Activated T-cell treated with anti-CD3 and anti-CD28 coated beads, Interleukin-2, amount 50 U/mL, for 4 hours (primary cell): ENCODE measurements around the gene GTF3C4. TPM values are rescaled to one million over a fixed set of nuclear protein-coding genes. Genes with fewer than 3 reads are reported as not detected.

ENCODE experiments used
- ATAC-seq, 2 donors: fragments of 200-7000 bp; cut with Tn5 transposase; one replicate each; pipeline ENCODE4 v1.10.0; 2021
- DNase-seq: peaks from one replicate; pipeline ENCODE4 v3.0.0-alpha.2; 2020
- H3K27me3 Mint-ChIP-seq: one replicate; pipeline ENCODE4 v1.8.0; 2021; ENCODE audit warnings: low read depth, mixed read lengths
- H3K36me3 Mint-ChIP-seq: one replicate; pipeline ENCODE4 v1.8.0; 2022; ENCODE audit warnings: mixed read lengths; ENCODE audit not compliant: insufficient read depth
- H3K4me1 Mint-ChIP-seq: one replicate; pipeline ENCODE4 v1.8.0; 2021; ENCODE audit warnings: low read depth, mixed read lengths
- H3K4me3 Mint-ChIP-seq: one replicate; pipeline ENCODE4 v1.8.0; 2021; ENCODE audit warnings: mild to moderate bottlenecking, moderate library complexity, mixed read lengths
- H3K9me3 Mint-ChIP-seq: one replicate; pipeline ENCODE4 v1.8.0; 2021; ENCODE audit warnings: mixed read lengths
- total RNA-seq, 3 donors: library from RNA; stranded (reverse); gene quantifications; one replicate each; pipeline ENCODE4 v1.2.1, GENCODE V29; 2021

Gene GTF3C4
- total RNA-seq, 3 donors from 2014 or later, result 18.5 to 22.5 (median 22.0) TPM

DNA sequence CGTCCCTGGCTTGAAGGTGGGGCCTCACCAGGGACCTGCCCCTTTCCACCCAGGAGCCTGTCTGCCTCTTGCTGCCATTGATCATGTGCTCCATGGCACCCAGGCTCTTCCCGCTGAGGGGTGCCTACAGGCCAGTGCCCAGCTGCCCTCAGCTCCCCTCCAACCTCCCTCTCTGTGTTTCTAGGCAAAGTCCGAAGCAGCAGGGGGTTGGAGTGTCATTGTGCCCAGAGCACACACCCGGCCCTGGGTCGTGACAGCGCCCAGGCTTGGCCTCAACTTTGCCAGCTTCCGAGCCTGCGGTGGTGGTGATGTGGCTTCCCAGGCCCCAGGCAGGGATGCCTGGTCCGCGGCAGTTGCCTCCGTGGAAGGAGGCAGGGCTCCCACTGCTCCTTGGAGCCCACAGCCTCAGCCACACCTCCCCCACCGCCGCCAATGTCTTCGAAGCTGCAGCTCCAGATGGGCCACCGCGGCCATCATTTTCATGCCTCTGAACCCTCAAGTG is 52.4 kb downstream of the GTF3C4 start:
- no peak for ATAC-seq
- Mint-ChIP-seq H3K27me3 (peaks cover 14% of the 10 kb centered on the region), H3K36me3 (no peaks in the 10 kb centered on the region), H3K9me3 (no peaks in the 10 kb centered on the region), H3K4me3 (no peak overlapping the region), H3K4me1 (peaks cover 7% of the 10 kb centered on the region)
- DNase-seq, result no peak

DNA sequence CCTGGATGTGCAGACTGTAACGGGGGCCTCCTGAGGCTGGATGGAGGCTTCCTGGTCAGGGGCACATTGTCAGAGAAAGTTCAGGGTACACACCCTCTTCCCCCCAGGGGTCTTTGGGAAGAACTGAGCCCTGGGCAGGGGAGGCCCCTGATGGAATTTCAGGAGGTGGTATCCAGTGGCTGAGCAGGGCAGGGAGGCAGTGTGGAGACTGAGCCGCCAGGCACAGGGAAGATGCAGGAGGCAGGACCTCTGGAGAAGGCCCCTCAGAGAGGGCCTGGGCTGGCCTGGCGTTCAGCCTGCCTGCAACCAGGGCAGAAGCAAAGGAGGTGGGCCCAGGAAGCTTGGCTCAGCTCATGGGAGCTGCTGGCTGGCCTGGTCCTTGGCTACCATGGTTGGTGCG is 53.5 kb downstream of the GTF3C4 start:
- Mint-ChIP-seq H3K27me3 (peaks cover 8% of the 10 kb centered on the region), H3K4me3 (no peak overlapping the region), H3K36me3 (no peaks in the 10 kb centered on the region), H3K9me3 (no peaks in the 10 kb centered on the region), H3K4me1 (no peaks in the 10 kb centered on the region)
- DNase-seq, result no peak
- no peak for ATAC-seq

DNA sequence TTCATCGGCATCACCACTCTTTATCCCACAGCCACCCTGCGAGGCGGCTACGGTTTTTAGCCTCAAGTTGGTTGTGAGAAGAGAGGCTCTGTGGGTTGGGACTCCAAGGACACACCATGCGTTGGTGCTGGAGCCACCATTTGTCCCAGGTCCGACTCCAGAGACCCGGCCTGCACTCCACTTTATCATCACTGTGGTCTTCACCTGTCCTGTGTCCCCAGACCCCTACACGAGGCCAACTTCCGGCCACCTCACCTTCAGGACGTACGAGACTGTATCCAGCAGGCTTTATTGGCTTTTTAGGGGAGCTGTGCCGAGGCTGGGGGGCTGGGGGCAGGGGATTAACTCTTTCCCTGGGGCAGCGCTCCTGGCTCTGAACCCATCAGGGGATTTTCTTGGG is 55.0 kb downstream of the GTF3C4 start:
- H3K4me1 Mint-ChIP-seq, result no peaks in the 10 kb centered on the region
- no peaks in the 10 kb centered on the region for H3K36me3 Mint-ChIP-seq
- H3K9me3 Mint-ChIP-seq, result no peaks in the 10 kb centered on the region
- peaks cover 15% of the 10 kb centered on the region for H3K27me3 Mint-ChIP-seq
- H3K4me3 Mint-ChIP-seq, result no peak overlapping the region
- no peak for ATAC-seq
- no peak for DNase-seq

DNA sequence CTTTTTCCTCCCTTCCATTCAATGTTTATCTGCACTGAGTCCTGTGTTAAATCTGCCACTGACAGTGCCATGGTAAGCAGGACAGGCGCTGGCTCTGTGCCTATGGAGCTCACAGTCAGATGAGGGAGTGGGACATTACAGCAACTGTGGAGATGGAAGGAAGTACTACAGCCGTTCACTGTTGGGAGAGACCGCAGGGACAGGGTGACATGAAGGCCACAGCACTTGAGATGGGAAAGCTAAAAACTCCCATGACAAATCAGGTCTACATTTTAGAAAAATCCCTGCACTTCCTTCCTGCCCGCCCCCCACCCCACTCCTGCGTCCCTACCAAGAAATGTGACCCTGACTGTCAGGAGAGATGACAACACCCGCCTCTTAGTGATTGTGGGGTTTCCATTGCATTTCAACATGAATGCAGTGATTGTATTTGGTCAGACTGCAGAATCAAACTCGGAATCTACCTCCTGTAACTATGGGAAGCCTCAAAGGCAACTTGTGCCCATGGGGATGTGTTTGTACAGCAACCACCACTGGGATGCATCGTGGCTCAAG is 56.4 kb downstream of the GTF3C4 start:
- Mint-ChIP-seq H3K36me3 (no peaks in the 10 kb centered on the region), H3K9me3 (no peaks in the 10 kb centered on the region), H3K4me3 (no peak overlapping the region), H3K27me3 (peaks cover 27% of the 10 kb centered on the region), H3K4me1 (no peaks in the 10 kb centered on the region)
- no peak for DNase-seq
- ATAC-seq, result no peak

GRCh38 chr9:132728071-132728470 is 57.8 kb downstream of the GTF3C4 start:
- no peak for DNase-seq
- no peak for ATAC-seq
- Mint-ChIP-seq H3K4me3 (no peak overlapping the region), H3K36me3 (no peaks in the 10 kb centered on the region), H3K27me3 (peaks cover 28% of the 10 kb centered on the region), H3K4me1 (no peaks in the 10 kb centered on the region), H3K9me3 (no peaks in the 10 kb centered on the region)

DNA sequence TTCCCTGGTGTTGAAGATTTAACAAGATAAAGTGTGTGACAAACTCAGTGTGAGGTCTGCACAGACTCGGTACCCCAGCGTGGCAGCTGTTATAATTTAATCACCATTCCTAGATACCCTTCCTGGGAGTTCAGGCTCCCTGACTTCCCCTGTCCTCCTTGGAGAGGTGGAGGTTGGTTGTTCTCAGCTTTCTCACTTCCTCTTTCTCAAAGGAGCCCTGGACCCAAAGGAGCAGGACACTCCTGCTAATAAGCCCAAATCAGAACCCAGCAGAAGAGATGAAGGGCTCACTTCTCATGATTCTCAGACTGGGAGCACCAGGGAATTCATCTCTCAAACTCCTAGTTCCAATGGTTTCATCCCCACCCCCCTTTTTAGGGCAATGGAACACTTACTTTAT is 58.2 kb downstream of the GTF3C4 start:
- no peak overlapping the region for H3K4me3 Mint-ChIP-seq
- ATAC-seq (no peak), DNase-seq (no peak)
- no peaks in the 10 kb centered on the region for H3K4me1 Mint-ChIP-seq
- H3K9me3 Mint-ChIP-seq, result no peaks in the 10 kb centered on the region
- H3K27me3 Mint-ChIP-seq, result peaks cover 28% of the 10 kb centered on the region
- no peaks in the 10 kb centered on the region for H3K36me3 Mint-ChIP-seq

GRCh38 chr9:132729235-132729890 is 59.1 kb downstream of the GTF3C4 start:
- Mint-ChIP-seq H3K9me3 (no peaks in the 10 kb centered on the region), H3K27me3 (peaks cover 28% of the 10 kb centered on the region)
- no peak for ATAC-seq

GRCh38 chr9:132730054-132731033 is 60.1 kb downstream of the GTF3C4 start:
- DNase-seq (no peak), ATAC-seq (no peak)
- no peaks in the 10 kb centered on the region for H3K9me3 Mint-ChIP-seq
- no peaks in the 10 kb centered on the region for H3K36me3 Mint-ChIP-seq
- H3K4me1 Mint-ChIP-seq, result no peaks in the 10 kb centered on the region
- no peak overlapping the region for H3K4me3 Mint-ChIP-seq
- H3K27me3 Mint-ChIP-seq, result peaks cover 31% of the 10 kb centered on the region

More at GRCh38 chr9:132729235-132729890, 59.1 kb downstream of the GTF3C4 start:
- no peaks in the 10 kb centered on the region for H3K4me1 Mint-ChIP-seq
- H3K36me3 Mint-ChIP-seq, result no peaks in the 10 kb centered on the region
- no peak for DNase-seq
- no peak overlapping the region for H3K4me3 Mint-ChIP-seq

GRCh38 chr9:132731230-132731629 is 61.0 kb downstream of the GTF3C4 start:
- H3K27me3 Mint-ChIP-seq, result peaks cover 31% of the 10 kb centered on the region
- H3K4me3 Mint-ChIP-seq, result no peak overlapping the region
- H3K4me1 Mint-ChIP-seq, result no peaks in the 10 kb centered on the region
- ATAC-seq, result no peak
- no peak for DNase-seq
- no peaks in the 10 kb centered on the region for H3K9me3 Mint-ChIP-seq
- no peaks in the 10 kb centered on the region for H3K36me3 Mint-ChIP-seq

DNA sequence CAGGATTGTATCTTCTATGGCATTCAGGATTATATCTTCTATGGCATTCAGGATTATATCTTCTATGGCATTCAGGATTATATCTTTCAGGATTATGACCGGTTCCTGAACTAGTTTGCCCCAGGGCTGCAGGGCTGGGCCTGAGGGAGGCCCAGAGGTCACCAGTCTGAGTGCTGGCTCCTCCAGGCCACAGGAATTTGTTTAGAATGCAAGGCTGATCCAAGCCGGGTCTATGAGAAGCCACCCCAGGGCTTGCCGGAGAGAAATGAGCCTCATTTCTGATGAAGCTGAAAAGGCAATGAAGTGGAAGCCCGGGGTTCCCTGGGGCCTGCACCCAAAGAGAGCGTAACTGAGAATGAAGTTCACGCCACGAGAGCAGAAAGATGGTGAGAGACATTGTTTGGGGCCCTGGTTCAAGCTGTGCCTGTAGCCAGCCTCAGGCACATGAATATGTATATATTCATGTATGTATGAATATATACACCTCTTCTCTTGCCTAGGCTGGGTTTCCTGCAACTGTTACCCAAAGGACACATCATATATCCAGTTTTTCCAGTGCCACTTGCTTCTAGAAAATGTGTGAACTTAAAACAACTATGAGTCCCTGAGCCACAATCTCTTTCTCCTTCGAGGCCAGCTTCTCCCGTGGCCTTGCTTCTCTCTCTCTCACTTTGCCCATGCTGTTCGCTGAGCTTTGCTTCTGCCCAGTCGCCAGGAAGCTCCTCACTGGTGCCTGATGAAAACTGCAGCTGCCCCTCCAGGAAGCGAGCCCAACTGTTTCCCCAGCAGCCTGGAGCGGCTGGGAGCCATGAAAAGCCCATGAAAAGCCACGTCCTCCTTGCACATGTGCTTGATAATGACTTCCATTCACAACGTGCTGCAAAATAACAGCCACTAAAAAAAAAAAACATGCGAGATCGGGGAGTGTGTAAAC is 62.3 kb downstream of the GTF3C4 start:
- Mint-ChIP-seq H3K9me3 (no peaks in the 10 kb centered on the region), H3K4me3 (no peak overlapping the region), H3K36me3 (no peaks in the 10 kb centered on the region), H3K27me3 (peaks cover 27% of the 10 kb centered on the region), H3K4me1 (no peaks in the 10 kb centered on the region)
- ATAC-seq (no peak), DNase-seq (no peak)

GRCh38 chr9:132733260-132733815 is 63.1 kb downstream of the GTF3C4 start:
- Mint-ChIP-seq H3K9me3 (no peaks in the 10 kb centered on the region), H3K36me3 (no peaks in the 10 kb centered on the region), H3K4me1 (no peaks in the 10 kb centered on the region), H3K4me3 (no peak overlapping the region), H3K27me3 (peaks cover 24% of the 10 kb centered on the region)
- ATAC-seq, result no peak
- DNase-seq, result no peak

DNA sequence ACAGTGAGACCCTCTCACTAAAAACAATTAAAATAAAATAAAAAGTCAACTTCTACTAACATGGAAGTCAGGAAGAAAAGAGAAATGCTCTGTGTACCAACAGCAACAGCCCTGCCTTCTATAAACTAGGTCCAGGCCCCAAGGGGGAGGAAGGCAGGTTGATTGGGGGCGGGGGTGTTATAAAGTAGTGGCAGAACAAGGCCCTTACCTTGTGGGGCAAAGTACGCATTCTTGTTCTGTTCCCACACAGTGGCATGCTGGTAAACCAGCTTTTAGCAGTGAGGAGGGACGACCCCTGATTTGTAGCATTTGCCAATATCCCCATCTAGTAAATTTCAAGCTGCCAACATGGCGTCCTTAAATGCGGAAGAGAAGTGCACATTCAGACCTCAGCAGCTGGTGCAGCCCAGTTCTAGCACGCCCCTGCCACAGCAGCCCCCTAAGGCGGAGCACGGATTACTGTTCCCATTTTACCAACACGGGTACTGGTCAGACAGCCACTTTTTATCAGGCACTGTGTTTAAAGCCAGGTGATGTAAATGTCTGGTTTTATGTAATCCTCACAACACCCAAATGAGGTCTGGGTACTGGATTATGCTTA is 69.5 kb downstream of the GTF3C4 start:
- H3K27me3 Mint-ChIP-seq, result peaks cover 33% of the 10 kb centered on the region
- ATAC-seq, result no peak
- no peak overlapping the region for H3K4me3 Mint-ChIP-seq
- no peaks in the 10 kb centered on the region for H3K9me3 Mint-ChIP-seq
- DNase-seq, result no peak
- no peaks in the 10 kb centered on the region for H3K36me3 Mint-ChIP-seq
- H3K4me1 Mint-ChIP-seq, result no peaks in the 10 kb centered on the region
